ENCODE measurements around the gene TBC1D17. TPM values are rescaled to one million over a fixed set of nuclear protein-coding genes. Genes with fewer than 3 reads are reported as not detected.
A peak's percentile ranks its signal among the peaks of the same experiment; 100 is the strongest.

The TBC1D17 gene
- total RNA-seq, 1 donor from 2014 or later: 2.1 TPM

DNA sequence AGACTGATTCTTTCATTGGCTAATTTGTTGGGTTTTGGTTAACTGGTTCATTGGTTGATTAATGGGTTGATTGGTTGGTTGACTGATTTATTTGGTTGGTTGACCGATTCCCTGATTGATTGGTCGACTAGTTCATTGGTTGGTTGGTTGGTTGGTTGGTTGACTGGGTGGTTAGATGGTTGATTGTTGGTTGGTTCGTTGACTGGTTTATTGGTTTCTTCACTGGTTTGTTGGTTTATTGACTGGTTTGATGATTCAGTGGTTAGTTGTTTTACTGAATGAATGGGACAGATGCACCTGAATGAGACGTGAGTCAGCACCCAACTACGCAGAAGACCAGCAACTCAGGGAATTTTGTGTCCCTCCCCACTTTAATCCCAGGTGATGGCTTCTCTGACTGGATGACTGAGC, 54.5 kb downstream of the TBC1D17 start:
- H3K36me3 ChIP-seq (ENCODE audit: control insufficient read depth, insufficient read depth, low read length): peaks cover 6% of the 10 kb centered on the region
- FAIRE-seq (peak; percentile 55), DNase-seq (ENCODE audit: low read depth) (peak; percentile 88)
- H3K4me3 ChIP-seq (ENCODE audit: low read depth, low read length): no peak overlapping the region
- no peaks in the 10 kb centered on the region for H3K27me3 ChIP-seq (ENCODE audit: control insufficient read depth, insufficient read depth, low read length)
- TF ChIP-seq, protein P1, sequence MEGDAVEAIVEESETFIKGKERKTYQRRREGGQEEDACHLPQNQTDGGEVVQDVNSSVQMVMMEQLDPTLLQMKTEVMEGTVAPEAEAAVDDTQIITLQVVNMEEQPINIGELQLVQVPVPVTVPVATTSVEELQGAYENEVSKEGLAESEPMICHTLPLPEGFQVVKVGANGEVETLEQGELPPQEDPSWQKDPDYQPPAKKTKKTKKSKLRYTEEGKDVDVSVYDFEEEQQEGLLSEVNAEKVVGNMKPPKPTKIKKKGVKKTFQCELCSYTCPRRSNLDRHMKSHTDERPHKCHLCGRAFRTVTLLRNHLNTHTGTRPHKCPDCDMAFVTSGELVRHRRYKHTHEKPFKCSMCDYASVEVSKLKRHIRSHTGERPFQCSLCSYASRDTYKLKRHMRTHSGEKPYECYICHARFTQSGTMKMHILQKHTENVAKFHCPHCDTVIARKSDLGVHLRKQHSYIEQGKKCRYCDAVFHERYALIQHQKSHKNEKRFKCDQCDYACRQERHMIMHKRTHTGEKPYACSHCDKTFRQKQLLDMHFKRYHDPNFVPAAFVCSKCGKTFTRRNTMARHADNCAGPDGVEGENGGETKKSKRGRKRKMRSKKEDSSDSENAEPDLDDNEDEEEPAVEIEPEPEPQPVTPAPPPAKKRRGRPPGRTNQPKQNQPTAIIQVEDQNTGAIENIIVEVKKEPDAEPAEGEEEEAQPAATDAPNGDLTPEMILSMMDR (IDR thresholded peaks at IDR 0.05; ENCODE audit: insufficient read depth, low read length, severe bottlenecking): no peak

DNA sequence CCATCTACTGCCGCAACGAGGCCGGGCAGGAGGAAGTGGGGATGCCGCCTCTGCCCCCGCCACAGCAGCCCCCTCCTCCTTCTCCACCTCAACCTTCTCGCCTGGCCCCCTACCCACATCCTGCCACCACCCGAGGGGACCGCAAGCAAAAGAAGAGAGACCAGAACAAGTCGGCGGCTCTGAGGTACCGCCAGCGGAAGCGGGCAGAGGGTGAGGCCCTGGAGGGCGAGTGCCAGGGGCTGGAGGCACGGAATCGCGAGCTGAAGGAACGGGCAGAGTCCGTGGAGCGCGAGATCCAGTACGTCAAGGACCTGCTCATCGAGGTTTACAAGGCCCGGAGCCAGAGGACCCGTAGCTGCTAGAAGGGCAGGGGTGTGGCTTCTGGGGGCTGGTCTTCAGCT, 55.2 kb downstream of the TBC1D17 start:
- TF ChIP-seq, protein P1 (IDR thresholded peaks at IDR 0.05; ENCODE audit: insufficient read depth, low read length, severe bottlenecking): no peak

GRCh38 chr19:49933643-49934042, 56.1 kb downstream of the TBC1D17 start:
- Histone ChIP-seq H3K4me3 (ENCODE audit: low read depth, low read length) (no peak overlapping the region), H3K36me3 (ENCODE audit: control insufficient read depth, insufficient read depth, low read length) (no peaks in the 10 kb centered on the region), H3K27me3 (ENCODE audit: control insufficient read depth, insufficient read depth, low read length) (no peaks in the 10 kb centered on the region)
- DNase-seq (ENCODE audit: low read depth) (no peak), FAIRE-seq (no peak)
- TF ChIP-seq, protein P1 (IDR thresholded peaks at IDR 0.05; ENCODE audit: insufficient read depth, low read length, severe bottlenecking): no peak

More for the DNA sequence above, 55.2 kb downstream of the TBC1D17 start:
- no peaks in the 10 kb centered on the region for H3K27me3 ChIP-seq (ENCODE audit: control insufficient read depth, insufficient read depth, low read length)
- no peak overlapping the region for H3K4me3 ChIP-seq (ENCODE audit: low read depth, low read length)
- FAIRE-seq: no peak
- peaks cover 1% of the 10 kb centered on the region for H3K36me3 ChIP-seq (ENCODE audit: control insufficient read depth, insufficient read depth, low read length)
- no peak for DNase-seq (ENCODE audit: low read depth)

DNA sequence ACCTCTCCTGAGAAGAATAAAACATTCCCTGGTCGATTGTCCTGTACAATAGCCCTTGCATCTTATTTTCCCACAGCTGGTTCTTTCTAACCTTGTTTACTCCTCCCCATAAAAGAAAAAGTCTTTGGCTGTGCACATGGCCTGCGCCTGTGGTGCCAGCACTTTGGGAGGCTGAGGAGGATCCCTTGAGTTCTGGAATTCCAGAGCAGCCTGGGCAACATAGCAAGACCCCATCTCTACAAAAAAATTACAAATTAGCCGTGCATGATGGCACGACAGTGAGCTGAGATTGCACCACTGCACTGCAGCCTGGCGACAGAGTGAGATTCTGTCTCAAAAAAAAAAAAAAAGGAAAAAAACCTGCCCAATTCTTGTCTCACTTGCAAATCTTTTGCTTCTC, 59.0 kb downstream of the TBC1D17 start:
- Histone ChIP-seq H3K36me3 (ENCODE audit: control insufficient read depth, insufficient read depth, low read length) (no peaks in the 10 kb centered on the region), H3K4me3 (ENCODE audit: low read depth, low read length) (no peak overlapping the region), H3K27me3 (ENCODE audit: control insufficient read depth, insufficient read depth, low read length) (no peaks in the 10 kb centered on the region)
- TF ChIP-seq, protein P1 (IDR thresholded peaks at IDR 0.05; ENCODE audit: insufficient read depth, low read length, severe bottlenecking): no peak
- no peak for FAIRE-seq
- no peak for DNase-seq (ENCODE audit: low read depth)

DNA sequence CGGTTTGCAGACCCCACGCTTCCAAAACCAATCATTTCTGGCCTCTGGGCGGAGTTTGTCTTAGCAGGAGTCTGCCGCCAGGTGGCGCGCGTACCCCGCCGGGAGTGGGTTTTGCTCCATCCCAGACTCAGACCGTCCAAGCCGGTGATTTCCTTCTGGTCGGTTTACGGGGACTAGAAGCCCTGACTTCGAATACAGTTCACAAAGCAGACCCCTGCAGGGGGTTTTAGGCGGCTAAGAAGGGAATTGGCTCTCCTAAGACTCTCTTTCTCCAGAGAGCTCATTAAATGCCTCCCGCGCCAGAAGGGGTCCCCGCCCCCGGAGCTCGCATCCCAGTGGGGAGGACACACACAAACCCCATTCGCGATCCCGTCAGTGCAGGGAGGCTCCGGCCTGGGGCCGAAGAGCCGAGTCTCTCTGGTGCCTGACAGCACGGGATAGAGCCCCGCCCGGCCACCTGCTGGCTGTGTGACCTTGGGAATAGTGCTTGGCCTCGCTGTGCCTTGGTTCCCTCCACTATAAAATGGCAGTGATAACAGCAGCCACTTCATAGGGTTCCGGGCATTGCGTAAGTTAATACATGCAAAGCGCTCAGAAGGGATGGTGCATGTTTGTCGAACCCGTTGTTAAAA, 60.4 kb downstream of the TBC1D17 start:
- H3K4me3 ChIP-seq (ENCODE audit: low read depth, low read length): no peak overlapping the region
- no peaks in the 10 kb centered on the region for H3K27me3 ChIP-seq (ENCODE audit: control insufficient read depth, insufficient read depth, low read length)
- FAIRE-seq (no peak), DNase-seq (ENCODE audit: low read depth) (peak; percentile 32)
- no peaks in the 10 kb centered on the region for H3K36me3 ChIP-seq (ENCODE audit: control insufficient read depth, insufficient read depth, low read length)
- TF ChIP-seq, protein P1 (IDR thresholded peaks at IDR 0.05; ENCODE audit: insufficient read depth, low read length, severe bottlenecking): peak; percentile 96

Other genes starting within 250 kb of the TBC1D17 start
- gene RRAS, start 237.6 kb upstream of the TBC1D17 start, total RNA-seq: 24.2 and 44.4 TPM in 2 replicates
- 5.5 and 9.6 TPM in 2 replicates for gene SCAF1, start 235.5 kb upstream of the TBC1D17 start, total RNA-seq
- gene IRF3, start 211.8 kb upstream of the TBC1D17 start, total RNA-seq: 97.9 and 128 TPM in 2 replicates
- 2.4 and 2.9 TPM in 2 replicates for gene BCL2L12, start 211.8 kb upstream of the TBC1D17 start, total RNA-seq
- 295 and 543 TPM in 2 replicates for gene PRMT1, start 200.4 kb upstream of the TBC1D17 start, total RNA-seq
- gene ADM5, start 188.1 kb upstream of the TBC1D17 start, total RNA-seq: 0.13 and 0.53 TPM in 2 replicates
- 1.2 and 2.4 TPM in 2 replicates for gene CPT1C, start 186.6 kb upstream of the TBC1D17 start, total RNA-seq
- gene TSKS, start 114.4 kb upstream of the TBC1D17 start, total RNA-seq: not detected in 2 replicates
- 25.5 and 33.5 TPM in 2 replicates for gene AP2A1, start 110.7 kb upstream of the TBC1D17 start, total RNA-seq
- gene FUZ, start 64.4 kb upstream of the TBC1D17 start, total RNA-seq: 12.1 and 13.2 TPM in 2 replicates
- gene MED25, start 59.4 kb upstream of the TBC1D17 start, total RNA-seq: 8.2 and 10.2 TPM in 2 replicates
- gene PTOV1, start 26.5 kb upstream of the TBC1D17 start, total RNA-seq: 20.5 and 23.6 TPM in 2 replicates
- 26.8 and 37.9 TPM in 2 replicates for gene PNKP, start 10.1 kb upstream of the TBC1D17 start, total RNA-seq
- 3.7 and 7.4 TPM in 2 replicates for gene AKT1S1, start 347 bp upstream of the TBC1D17 start, total RNA-seq
- under 0.01 and 0.26 TPM in 2 replicates for gene IL4I1, start 19.2 kb downstream of the TBC1D17 start, total RNA-seq
- gene ATF5, start 51.5 kb downstream of the TBC1D17 start, total RNA-seq: 1.8 TPM in 2 replicates
- gene NUP62, start 51.8 kb downstream of the TBC1D17 start, total RNA-seq: 11.8 and 12.1 TPM in 2 replicates
- gene SIGLEC11, start 83.5 kb downstream of the TBC1D17 start, total RNA-seq: not detected in 2 replicates
- gene VRK3, start 147.7 kb downstream of the TBC1D17 start, total RNA-seq: 14.5 and 17.7 TPM in 2 replicates
- gene ZNF473, start 148.3 kb downstream of the TBC1D17 start, total RNA-seq: 9.9 and 13.7 TPM in 2 replicates